GF-D8 (cell line): ENCODE results near the gene ZBTB47.

ENCODE experiments used
- DNase-seq: peaks from one replicate; lab custom pipeline; 2025; lab: John Stamatoyannopoulos, UW

The ZBTB47 gene

GRCh38 chr3:42699511-42699971, 46.0 kb downstream of the ZBTB47 start:
- no peak for DNase-seq

- no peak for DNase-seq
These were observed 47.1 kb downstream of the ZBTB47 start for GRCh38 chr3:42700366-42701288.

GRCh38 chr3:42701371-42702065, 48.0 kb downstream of the ZBTB47 start:
- DNase-seq, result no peak

- DNase-seq, result no peak
These were observed 48.8 kb downstream of the ZBTB47 start, which contains the start of gene HHATL for GRCh38 chr3:42702066-42702951. HHATL (minus strand) TSS chr3:42702798; CDS start chr3:42700826, 1,972 bp downstream.

GRCh38 chr3:42702982-42703694, 49.6 kb downstream of the ZBTB47 start:
- DNase-seq, result no peak

GRCh38 chr3:42703695-42704025, 50.2 kb downstream of the ZBTB47 start:
- DNase-seq, result no peak

- no peak for DNase-seq
These were observed 50.8 kb downstream of the ZBTB47 start for GRCh38 chr3:42704136-42704841.

- DNase-seq, result no peak
These were observed 51.7 kb downstream of the ZBTB47 start for GRCh38 chr3:42705058-42705767.

- no peak for DNase-seq
These were observed 52.6 kb downstream of the ZBTB47 start for GRCh38 chr3:42705962-42706585.

GRCh38 chr3:42706721-42707619, 53.5 kb downstream of the ZBTB47 start:
- DNase-seq, result no peak

GRCh38 chr3:42707620-42708355, 54.3 kb downstream of the ZBTB47 start:
- DNase-seq, result no peak

GRCh38 chr3:42708611-42709151, 55.2 kb downstream of the ZBTB47 start:
- DNase-seq, result no peak

GRCh38 chr3:42709621-42710020, 56.1 kb downstream of the ZBTB47 start:
- DNase-seq, result no peak

GRCh38 chr3:42710323-42711021, 57.0 kb downstream of the ZBTB47 start:
- no peak for DNase-seq

GRCh38 chr3:42711491-42712343, 58.2 kb downstream of the ZBTB47 start:
- no peak for DNase-seq

GRCh38 chr3:42712344-42712648, 58.8 kb downstream of the ZBTB47 start:
- DNase-seq, result no peak
